ENCODE measurements around the gene NFKBIA.

NFKBIA gene

DNA sequence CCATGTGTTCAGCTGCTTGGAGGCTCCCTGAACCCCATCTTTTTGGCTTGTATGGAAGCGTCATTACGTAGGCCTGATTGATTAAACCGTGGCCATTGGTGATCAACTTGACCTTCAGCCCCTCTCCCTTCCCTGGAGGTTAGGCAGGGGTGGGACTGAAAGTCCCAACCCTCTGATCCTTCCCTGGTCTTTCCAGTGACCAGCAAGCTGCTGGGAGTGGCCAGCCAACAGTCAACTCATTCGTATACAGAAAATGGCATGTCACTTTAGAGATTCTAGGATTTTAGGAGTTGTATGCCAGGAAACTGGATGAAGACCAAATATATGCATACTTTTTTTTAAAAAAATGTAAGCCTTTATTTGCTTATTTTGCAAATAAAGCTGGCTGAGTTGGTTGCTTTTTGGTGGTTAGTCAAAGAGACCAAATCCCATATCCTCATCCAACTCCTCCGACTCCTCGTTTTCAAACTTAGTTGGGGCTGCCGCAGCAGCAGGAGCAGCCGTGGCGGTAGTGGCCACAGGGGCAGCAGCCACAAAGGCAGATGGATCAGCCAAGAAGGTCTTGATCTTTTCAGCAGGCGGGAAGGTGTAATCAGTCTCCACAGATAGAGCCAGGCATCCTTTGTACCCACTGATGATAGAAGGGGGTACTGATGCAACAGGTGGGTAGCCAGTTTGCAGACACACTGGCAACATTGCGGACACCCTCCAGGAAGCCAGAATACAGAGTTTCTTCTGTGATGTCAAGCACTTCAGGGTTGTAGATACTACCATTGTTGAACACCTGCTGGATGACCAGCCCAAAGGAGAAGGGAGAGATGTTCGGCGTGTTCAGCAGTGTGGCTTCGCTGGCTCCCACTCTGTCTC, 16.6 kb downstream of the NFKBIA start:
- no peaks in the 10 kb centered on the region for H3K27me3 ChIP-seq (ENCODE audit: insufficient read depth, poor library complexity, severe bottlenecking)
- no peak overlapping the region for H3K27ac ChIP-seq (replicated peaks)
- DNase-seq (ENCODE audit: low read depth in 1 of 2, low spot score in 1 of 2) = no peak
- TF ChIP-seq CTCF (IDR thresholded peaks at IDR 0.05; ENCODE audit: insufficient read depth, low read length) = no peak
- TF ChIP-seq REST (IDR thresholded peaks at IDR 0.05; ENCODE audit: insufficient replicate concordance, low read depth) = no peak
- no peak for TF ChIP-seq SPI1 (IDR thresholded peaks at IDR 0.05; ENCODE audit: borderline replicate concordance, low read depth)
- no peak for TF ChIP-seq POLR2AphosphoS5 (IDR thresholded peaks at IDR 0.05; ENCODE audit: low read depth)
- TF ChIP-seq GABPA (IDR thresholded peaks at IDR 0.05; ENCODE audit: low read depth) = no peak
- no peak overlapping the region for H3K4me3 ChIP-seq (replicated peaks; ENCODE audit: insufficient read depth, low read length)

- H3K27ac ChIP-seq (replicated peaks) = no peak overlapping the region
- DNase-seq (ENCODE audit: low read depth in 1 of 2, low spot score in 1 of 2) = no peak
These were observed 17.3 kb downstream of the NFKBIA start for GRCh38 chr14:35387219-35387618.

More at GRCh38 chr14:35387219-35387618, 17.3 kb downstream of the NFKBIA start:
- TF ChIP-seq CTCF (IDR thresholded peaks at IDR 0.05; ENCODE audit: insufficient read depth, low read length) (no peak), SPI1 (IDR thresholded peaks at IDR 0.05; ENCODE audit: borderline replicate concordance, low read depth) (no peak), GABPA (IDR thresholded peaks at IDR 0.05; ENCODE audit: low read depth) (no peak), REST (IDR thresholded peaks at IDR 0.05; ENCODE audit: insufficient replicate concordance, low read depth) (no peak), POLR2AphosphoS5 (IDR thresholded peaks at IDR 0.05; ENCODE audit: low read depth) (no peak)
- Histone ChIP-seq H3K27me3 (ENCODE audit: insufficient read depth, poor library complexity, severe bottlenecking) (no peaks in the 10 kb centered on the region), H3K4me3 (replicated peaks; ENCODE audit: insufficient read depth, low read length) (no peak overlapping the region)

Data from HL-60 (cell line).